ENCODE measurements around the gene LHX4.

The LHX4 gene

GRCh38 chr1:180256341-180257027, 26.4 kb downstream of the LHX4 start:
- DNase-seq: no peak

DNA sequence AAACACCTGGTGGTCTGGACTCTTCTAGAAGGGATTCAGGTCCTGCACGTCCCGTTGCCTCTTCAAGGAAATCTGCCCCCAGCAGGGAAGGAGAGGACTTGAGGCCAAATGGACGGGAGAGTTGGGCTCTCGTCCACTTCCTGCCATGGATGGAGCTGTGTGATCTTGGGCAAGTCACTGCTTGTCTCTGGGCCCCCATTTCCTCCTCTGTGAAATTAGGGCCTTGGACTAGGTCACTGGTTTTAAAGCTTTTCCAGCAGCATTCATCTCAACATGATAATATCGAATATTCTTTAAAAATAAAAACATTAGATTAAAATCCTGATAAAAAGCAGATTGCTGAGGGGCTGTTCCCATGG, 26.9 kb downstream of the LHX4 start:
- no peak for DNase-seq

GRCh38 chr1:180257486-180257885, 27.4 kb downstream of the LHX4 start:
- DNase-seq: no peak

DNA sequence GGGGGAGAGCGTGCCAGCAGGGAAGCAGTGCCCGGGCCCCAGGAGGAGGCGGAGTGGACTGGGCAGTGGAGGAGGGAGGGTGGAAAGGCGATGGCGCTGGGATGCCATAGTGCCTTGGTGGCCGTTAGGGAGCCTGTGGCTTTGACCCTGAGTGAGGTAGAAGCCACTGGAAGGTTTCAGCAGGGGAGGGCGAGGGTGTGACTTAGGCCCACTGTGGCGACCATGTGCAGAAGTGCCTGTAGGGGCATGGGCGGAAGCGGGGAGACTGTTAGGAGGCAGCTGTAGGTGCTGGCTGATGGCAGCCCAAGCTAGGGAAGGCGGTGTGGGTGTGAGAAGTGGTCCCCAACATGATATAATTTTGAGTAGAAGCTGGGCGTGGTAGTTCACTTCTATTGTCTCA, 28.2 kb downstream of the LHX4 start:
- no peak for DNase-seq

- no peak for DNase-seq
Observed at GRCh38 chr1:180258935-180259334, 28.9 kb downstream of the LHX4 start.

- no peak for DNase-seq
Observed at GRCh38 chr1:180259431-180260338, 29.6 kb downstream of the LHX4 start.

DNA sequence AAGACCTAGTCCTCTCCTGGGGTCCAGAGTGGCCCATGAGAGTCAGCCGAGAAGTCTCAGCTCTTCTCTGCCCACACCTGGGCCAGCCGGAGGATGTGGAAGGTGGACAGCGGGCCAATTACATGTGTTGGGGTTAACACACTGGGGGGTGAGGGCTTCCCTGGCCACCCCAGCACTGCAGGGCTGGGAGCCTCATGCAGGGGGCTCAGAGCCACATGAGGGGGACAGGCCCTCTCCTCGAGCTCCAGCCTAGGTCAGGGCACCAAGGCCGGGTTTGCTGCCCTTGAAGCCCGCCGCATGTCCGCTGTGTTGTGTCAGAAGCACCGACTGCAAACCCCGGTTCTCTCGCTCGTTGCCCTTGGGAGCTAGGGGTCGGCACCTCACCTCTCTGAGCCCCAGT, 30.5 kb downstream of the LHX4 start:
- DNase-seq: no peak

- DNase-seq: no peak
Observed at GRCh38 chr1:180261030-180261429, 31.0 kb downstream of the LHX4 start.

GRCh38 chr1:180261524-180262155, 31.6 kb downstream of the LHX4 start:
- no peak for DNase-seq

GRCh38 chr1:180262628-180263488, 32.8 kb downstream of the LHX4 start:
- DNase-seq: no peak

DNA sequence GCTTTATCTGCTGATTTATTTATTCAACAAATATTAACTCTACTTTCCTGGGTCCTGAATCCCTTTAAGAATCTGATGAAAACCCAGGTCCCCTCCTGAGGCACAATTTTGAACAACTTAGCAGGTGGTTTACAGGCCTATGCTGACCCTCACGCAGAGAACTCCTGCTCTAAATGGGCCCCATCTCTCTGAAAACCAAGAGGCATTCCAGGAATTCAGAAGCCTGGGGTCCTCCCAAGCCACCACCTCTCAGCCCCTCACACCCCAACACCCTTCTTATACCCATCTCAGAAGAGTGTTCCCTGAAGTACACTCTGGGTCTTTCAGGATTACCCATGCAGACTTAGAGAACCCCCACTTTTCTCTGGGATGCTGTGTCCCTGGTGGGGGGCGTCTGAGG, 34.5 kb downstream of the LHX4 start:
- no peak for DNase-seq

GRCh38 chr1:180265201-180265600, 35.1 kb downstream of the LHX4 start:
- no peak for DNase-seq

GRCh38 chr1:180265871-180266270, 35.8 kb downstream of the LHX4 start:
- DNase-seq: no peak

DNA sequence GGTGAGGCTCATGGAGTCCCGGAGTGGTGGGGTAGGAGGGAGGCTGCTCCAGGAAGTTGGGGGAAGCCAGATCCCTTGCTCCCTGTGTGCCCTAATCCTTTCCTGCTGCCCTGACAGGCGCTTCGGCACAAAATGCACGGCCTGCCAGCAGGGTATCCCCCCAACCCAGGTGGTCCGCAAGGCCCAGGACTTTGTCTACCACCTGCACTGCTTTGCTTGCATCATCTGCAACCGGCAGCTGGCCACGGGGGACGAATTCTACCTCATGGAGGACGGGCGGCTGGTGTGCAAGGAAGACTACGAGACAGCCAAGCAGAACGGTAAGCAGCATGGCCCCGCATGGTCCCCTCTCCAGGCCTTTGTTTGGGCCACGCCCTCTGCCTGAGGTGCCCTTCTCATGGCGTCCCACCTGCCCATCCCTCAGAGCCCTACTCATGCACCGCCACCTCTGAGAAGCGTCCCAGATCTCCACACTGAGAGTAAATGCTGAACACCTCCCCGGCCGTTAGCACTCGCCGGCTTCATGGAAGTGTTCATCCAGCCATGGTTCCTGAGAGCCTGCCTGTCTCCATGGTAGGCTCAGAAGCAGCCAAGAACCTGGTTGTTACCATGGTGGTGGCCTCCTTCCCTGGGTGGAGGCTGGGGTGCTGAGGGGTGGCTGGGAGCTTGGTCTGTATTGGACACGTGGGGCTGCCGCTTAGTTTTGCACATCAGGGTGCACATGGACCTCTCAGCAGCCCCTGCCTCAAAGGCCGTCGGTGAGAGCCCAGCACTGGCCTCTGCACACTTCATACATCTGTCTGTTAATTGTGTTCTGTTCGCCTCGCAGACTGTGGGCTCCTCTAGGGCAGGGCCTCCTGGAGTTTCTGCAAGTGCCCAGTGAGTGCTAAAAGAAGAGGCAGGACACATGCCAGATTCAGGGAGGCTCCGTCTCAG, 36.5 kb downstream of the LHX4 start:
- no peak for DNase-seq

- no peak for DNase-seq
Observed at GRCh38 chr1:180267211-180267561, 37.1 kb downstream of the LHX4 start.

- DNase-seq: no peak
Observed at GRCh38 chr1:180267761-180268555, 37.9 kb downstream of the LHX4 start.

- DNase-seq: no peak
Observed at GRCh38 chr1:180268556-180269075, 38.6 kb downstream of the LHX4 start.

DNA sequence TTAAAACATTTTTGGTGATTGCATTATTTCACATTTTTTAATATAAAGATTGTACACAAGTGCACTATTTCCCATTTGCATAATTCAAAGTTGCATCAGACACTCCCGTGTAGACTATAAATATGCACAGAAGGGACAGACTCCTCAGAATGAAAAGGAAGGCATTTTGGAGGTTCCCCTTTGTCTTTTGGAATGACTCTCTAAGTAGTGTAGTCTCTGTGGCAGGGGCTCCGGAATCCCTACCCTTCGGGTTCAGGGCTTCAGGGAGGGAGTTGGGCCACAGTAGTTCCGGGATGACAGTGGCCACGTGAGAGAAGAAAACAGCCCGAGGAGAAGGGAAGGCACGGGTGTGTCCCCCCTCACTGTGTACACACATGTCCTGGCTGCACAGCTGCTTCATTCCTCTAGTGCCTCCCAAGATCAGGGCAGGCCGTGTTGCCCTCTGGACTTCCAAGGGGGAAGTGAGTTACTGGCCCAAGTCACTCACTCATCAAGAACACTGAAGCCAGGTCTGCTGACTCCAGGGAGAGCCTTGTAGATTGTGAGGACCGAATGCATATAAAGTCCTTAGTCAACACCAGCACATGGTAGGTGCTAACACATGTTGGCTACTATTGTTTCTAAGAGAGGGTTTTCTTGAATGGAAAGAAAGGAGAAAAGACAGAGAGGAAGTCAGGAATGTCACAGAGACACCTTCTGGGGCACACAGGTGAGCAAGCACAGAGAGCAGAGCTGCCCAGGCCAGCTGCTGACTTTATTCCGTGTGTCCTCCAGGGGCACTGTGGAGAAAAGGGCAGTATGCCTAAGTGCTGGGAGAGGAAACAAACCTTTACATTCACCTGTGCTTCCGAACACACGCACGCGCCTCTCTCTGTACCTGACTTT, 39.8 kb downstream of the LHX4 start:
- no peak for DNase-seq

Measured in hypothalamus (tissue), 51 donors.